RWPE1 (cell line): ENCODE results near the gene MORN2.

Experiments used
- CTCF ChIA-PET: fragments of 350-600 bp; sonication (Branson Sonifier 250); formaldehyde crosslinking; extraction: SDS; loops from one replicate; lab custom pipeline; 2021; lab: Yijun Ruan, JAX
- POLR2A ChIA-PET: fragments of 400-600 bp; formaldehyde crosslinking; extraction: SDS; loops from one replicate; lab custom pipeline; 2020; ENCODE audit warnings: antibody characterized with exemption; ENCODE audit not compliant: low non-redundant PET; lab: Yijun Ruan, JAX
- DNase-seq: peaks from one replicate; pipeline ENCODE4 v3.0.0; 2012; ENCODE audit warnings: low spot score
- H3K27ac ChIP-seq: fragments of 450-650 bp; 2 replicates; pipeline ENCODE4 v1.5.1; 2017
- TF ChIP-seq, protein P1 (sequence below): fragments of 450-650 bp; conservative IDR thresholded peaks from 2 replicates; pipeline ENCODE4 v1.5.1; 2017; ENCODE audit warnings: low read depth, mild to moderate bottlenecking

MORN2 gene

DNA sequence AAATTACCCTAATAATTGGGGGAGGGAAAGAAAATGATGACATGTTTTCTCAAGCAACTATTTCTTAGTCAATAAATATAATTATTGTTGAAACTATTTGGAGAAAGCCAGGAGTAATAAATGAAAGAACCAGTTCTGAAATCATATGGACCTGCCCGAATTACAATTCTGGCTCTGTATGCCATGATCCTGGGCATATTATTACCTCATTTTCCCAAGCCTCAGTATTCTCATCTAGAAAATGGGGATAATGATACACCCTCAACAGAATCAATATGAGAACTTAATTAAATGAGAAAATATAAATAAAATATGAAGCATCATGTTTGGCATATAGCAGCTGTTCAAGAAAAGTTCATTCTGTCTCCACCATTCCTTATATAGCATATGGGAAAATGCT lies 36.8 kb downstream of the MORN2 start:
- TF ChIP-seq, protein P1, sequence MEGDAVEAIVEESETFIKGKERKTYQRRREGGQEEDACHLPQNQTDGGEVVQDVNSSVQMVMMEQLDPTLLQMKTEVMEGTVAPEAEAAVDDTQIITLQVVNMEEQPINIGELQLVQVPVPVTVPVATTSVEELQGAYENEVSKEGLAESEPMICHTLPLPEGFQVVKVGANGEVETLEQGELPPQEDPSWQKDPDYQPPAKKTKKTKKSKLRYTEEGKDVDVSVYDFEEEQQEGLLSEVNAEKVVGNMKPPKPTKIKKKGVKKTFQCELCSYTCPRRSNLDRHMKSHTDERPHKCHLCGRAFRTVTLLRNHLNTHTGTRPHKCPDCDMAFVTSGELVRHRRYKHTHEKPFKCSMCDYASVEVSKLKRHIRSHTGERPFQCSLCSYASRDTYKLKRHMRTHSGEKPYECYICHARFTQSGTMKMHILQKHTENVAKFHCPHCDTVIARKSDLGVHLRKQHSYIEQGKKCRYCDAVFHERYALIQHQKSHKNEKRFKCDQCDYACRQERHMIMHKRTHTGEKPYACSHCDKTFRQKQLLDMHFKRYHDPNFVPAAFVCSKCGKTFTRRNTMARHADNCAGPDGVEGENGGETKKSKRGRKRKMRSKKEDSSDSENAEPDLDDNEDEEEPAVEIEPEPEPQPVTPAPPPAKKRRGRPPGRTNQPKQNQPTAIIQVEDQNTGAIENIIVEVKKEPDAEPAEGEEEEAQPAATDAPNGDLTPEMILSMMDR = no peak
- ChIA-PET POLR2A (no interaction called here), CTCF (interaction anchor here (0.7 kb wide), 1 partner anchor 22 kb away, joined by 4 read pairs; no protein-coding TSS in a partner anchor)
- DNase-seq = no peak
- no peak overlapping the region for H3K27ac ChIP-seq

DNA sequence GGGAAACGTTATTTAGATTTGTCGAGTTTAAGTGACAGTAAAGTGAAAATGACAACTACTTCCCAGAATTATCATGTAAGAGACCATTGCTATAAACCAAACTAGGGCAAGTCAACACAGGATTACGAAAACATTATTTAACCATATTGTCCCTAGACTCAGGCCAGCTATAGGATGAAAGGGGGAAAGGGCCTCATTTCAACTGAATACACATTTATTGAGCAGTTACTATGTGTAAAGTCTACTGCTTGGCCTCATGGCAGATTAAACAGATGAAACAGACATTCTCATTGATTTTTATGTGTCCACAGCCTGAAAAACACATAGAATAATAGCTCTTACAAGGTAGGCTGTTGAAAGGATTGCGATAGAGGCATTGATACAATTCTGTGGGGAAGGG lies 46.6 kb downstream of the MORN2 start:
- no peak for DNase-seq
- CTCF ChIA-PET = no interaction called here
- H3K27ac ChIP-seq = no peak overlapping the region
- POLR2A ChIA-PET = no interaction called here
- TF ChIP-seq, protein P1 = no peak

DNA sequence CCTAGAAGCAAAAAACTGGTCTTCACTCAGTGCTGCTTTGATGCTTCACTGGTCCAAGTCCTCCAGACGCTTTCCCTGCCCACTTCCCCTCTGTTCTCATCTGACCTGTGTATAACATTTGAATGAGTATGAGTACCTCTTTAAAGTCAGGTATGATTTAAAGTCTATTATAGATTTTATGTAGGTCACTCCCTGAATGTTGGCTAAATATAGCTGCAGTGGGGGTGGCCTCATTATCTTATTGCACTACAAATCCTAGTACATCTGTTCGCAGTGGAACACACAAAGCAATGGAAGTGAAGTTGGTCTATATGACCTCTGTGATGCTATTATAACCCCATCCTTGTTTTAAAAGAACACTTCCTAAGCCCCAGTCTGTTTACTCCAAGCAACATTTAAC lies 47.1 kb downstream of the MORN2 start:
- CTCF ChIA-PET = no interaction called here
- POLR2A ChIA-PET = no interaction called here

DNA sequence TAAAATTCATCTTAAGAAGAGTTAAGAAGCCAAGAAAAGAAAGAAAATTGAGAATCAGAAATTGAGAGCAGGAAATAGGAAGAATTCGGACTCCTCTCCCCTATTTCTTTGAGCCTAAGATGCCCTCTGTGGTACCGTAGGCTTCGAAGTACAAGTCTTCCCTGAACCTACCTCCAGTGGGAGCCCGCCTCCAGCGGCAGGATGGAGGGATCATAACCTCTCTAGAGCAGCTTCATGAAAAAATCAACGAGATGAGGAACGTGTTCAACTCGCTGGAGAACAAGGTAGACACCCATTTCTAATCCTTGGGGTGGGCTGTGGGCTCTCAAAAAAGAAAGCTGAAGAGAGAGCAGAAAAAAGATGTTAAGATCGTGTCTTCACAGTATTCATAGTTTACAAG lies 50.2 kb downstream of the MORN2 start:
- TF ChIP-seq, protein P1 = no peak
- POLR2A ChIA-PET = no interaction called here
- no peak for DNase-seq
- H3K27ac ChIP-seq = no peak overlapping the region
- CTCF ChIA-PET = no interaction called here

More for the DNA sequence above, 47.1 kb downstream of the MORN2 start:
- no peak for DNase-seq
- H3K27ac ChIP-seq = no peak overlapping the region
- TF ChIP-seq, protein P1 = no peak

DNA sequence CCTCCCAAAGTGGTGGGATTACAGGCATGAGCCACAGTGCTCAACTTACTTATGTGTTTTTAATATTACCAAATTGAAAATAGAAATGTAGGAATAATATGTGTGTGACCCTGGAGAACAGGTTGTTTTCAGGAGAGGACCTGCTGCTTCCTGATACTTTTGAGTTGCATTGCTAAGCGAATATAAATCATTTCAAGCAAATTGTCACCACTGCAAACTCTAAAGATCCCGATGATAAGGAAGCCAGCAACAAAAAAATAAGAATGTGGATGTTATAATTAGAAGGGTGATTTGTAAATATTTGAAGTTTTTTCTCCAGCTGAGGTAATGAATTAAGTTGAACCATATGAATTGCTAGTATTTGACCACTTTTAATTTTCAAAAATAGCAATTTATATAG lies 54.8 kb downstream of the MORN2 start:
- POLR2A ChIA-PET = no interaction called here
- no peak for DNase-seq
- CTCF ChIA-PET = interaction anchor here (0.6 kb wide), 1 partner anchor 100 kb away, joined by 3 read pairs; no protein-coding TSS in a partner anchor
- TF ChIP-seq, protein P1 = no peak
- H3K27ac ChIP-seq = no peak overlapping the region
